B cell (primary cell): ENCODE data around the gene ZWILCH. TPM values are rescaled to one million over a fixed set of nuclear protein-coding genes. Genes with fewer than 3 reads are reported as not detected.

ENCODE experiments used
- ATAC-seq: fragments of 200-7000 bp; cut with Tn5 transposase; one replicate; pipeline ENCODE4 v1.10.0; 2021; ENCODE audit warnings: low read depth, mild to moderate bottlenecking, moderate number of reproducible peaks, moderate library complexity
- CTCF ChIA-PET: fragments of 350-600 bp; sonication (Branson Sonifier 250); formaldehyde crosslinking; loops from one replicate; lab custom pipeline; 2021; ENCODE audit warnings: antibody characterized with exemption, inconsistent platforms; lab: Charles Lee
- POLR2A ChIA-PET: fragments of 350-600 bp; sonication (Branson Sonifier 250); formaldehyde crosslinking; loops from one replicate; lab custom pipeline; 2021; ENCODE audit warnings: antibody characterized with exemption; lab: Charles Lee
- DNase-seq: peaks from one replicate; pipeline ENCODE4 v3.0.0; 2013
- H2AFZ ChIP-seq: 2 replicates; pipeline ENCODE4 v1.6.1; 2012; ENCODE audit warnings: mild to moderate bottlenecking, low read depth, low read length; ENCODE audit not compliant: insufficient read depth, poor library complexity, severe bottlenecking
- H3K27ac ChIP-seq, 2 donors: 1 replicate in 1 of 2; 2 replicates in 1 of 2; pipeline ENCODE4 v1.5.1; 2012 to 2013; ENCODE audit warnings: low read length in 2 of 2, mild to moderate bottlenecking in 2 of 2, moderate library complexity in 1 of 2
- H3K27me3 ChIP-seq, 4 experiments: fragments of 200-600 bp in 1 of 4; sonication (generic) in 1 of 4; replicated peaks in 1 of 4; 1 replicate in 2 of 4; 2 replicates in 2 of 4; pipeline versions ENCODE4 v1.6.1 to v1.7.0; 2013 to 2016; ENCODE audit warnings: low read length in 3 of 4, mild to moderate bottlenecking in 2 of 4, mixed read lengths in 1 of 4, moderate library complexity in 1 of 4; ENCODE audit not compliant: insufficient read depth in 4 of 4, control insufficient read depth in 3 of 4; ENCODE audit errors: control extremely low read depth in 1 of 4
- H3K36me3 ChIP-seq, 2 experiments: replicated peaks in 1 of 2; 1 replicate in 1 of 2; 2 replicates in 1 of 2; pipeline versions ENCODE4 v1.6.1 to v1.7.1; 2013; ENCODE audit warnings: low read length in 1 of 2; ENCODE audit not compliant: insufficient read depth in 2 of 2, control insufficient read depth in 1 of 2; ENCODE audit errors: control extremely low read depth in 1 of 2, extremely low read depth in 1 of 2
- H3K4me1 ChIP-seq, 2 donors: fragments of 200-600 bp in 1 of 2; sonication (generic) in 1 of 2; 1 replicate in 1 of 2; 2 replicates in 1 of 2; pipeline versions ENCODE4 v1.5.1 to v1.6.1; 2013 to 2017; ENCODE audit warnings: low read length in 2 of 2; ENCODE audit not compliant: control insufficient read depth in 2 of 2, insufficient read depth in 2 of 2
- H3K4me2 ChIP-seq: replicated peaks from 2 replicates; pipeline ENCODE3; 2012; ENCODE audit warnings: mild to moderate bottlenecking, low read depth, low read length; ENCODE audit not compliant: poor library complexity, severe bottlenecking
- H3K4me3 ChIP-seq, 5 experiments: fragments of 200-600 bp in 1 of 5; sonication (generic) in 1 of 5; 1 replicate in 3 of 5; 2 replicates in 2 of 5; pipeline versions ENCODE4 v1.5.1 to v1.7.0; 2011 to 2016; ENCODE audit warnings: low read length in 4 of 5, mild to moderate bottlenecking in 4 of 5, low read depth in 2 of 5, control low read depth in 1 of 5, moderate library complexity in 1 of 5; ENCODE audit not compliant: insufficient read depth in 1 of 5; ENCODE audit errors: control extremely low read depth in 1 of 5, extremely low read depth in 1 of 5
- H3K79me2 ChIP-seq: fragments of 200-600 bp; sonication (generic); one replicate; pipeline ENCODE4 v1.6.0; 2016; ENCODE audit warnings: low read length; ENCODE audit not compliant: control insufficient read depth, insufficient read depth
- H3K9ac ChIP-seq: fragments of 200-600 bp; sonication (generic); 2 replicates; pipeline ENCODE4 v1.6.1; 2017; ENCODE audit warnings: mild to moderate bottlenecking, low read length, moderate library complexity
- H3K9me3 ChIP-seq, 3 donors: one replicate each; pipeline versions ENCODE4 v1.6.1 to v1.7.1; 2013; ENCODE audit warnings: low read length in 2 of 3; ENCODE audit not compliant: control insufficient read depth in 2 of 3, insufficient read depth in 1 of 3; ENCODE audit errors: control extremely low read depth in 1 of 3
- H4K20me1 ChIP-seq: 2 replicates; pipeline ENCODE4 v1.6.0; 2012; ENCODE audit warnings: mild to moderate bottlenecking, low read length; ENCODE audit not compliant: insufficient read depth, control insufficient read depth, poor library complexity, severe bottlenecking
- H3K27ac Mint-ChIP-seq: one replicate; pipeline ENCODE4 v1.8.0; 2021; ENCODE audit warnings: mixed read lengths
- H3K27me3 Mint-ChIP-seq: one replicate; pipeline ENCODE4 v1.8.0; 2021; ENCODE audit warnings: mixed read lengths
- H3K4me1 Mint-ChIP-seq: one replicate; pipeline ENCODE4 v1.8.0; 2021; ENCODE audit warnings: mixed read lengths
- H3K4me3 Mint-ChIP-seq: one replicate; pipeline ENCODE4 v1.8.0; 2021; ENCODE audit warnings: mixed read lengths
- H3K9me3 Mint-ChIP-seq: one replicate; pipeline ENCODE4 v1.8.0; 2022; ENCODE audit warnings: mixed read lengths; ENCODE audit not compliant: insufficient read depth
- EZH2 ChIP-seq: IDR thresholded peaks from 2 replicates; pipeline ENCODE4 v1.6.1; 2012; ENCODE audit warnings: borderline replicate concordance, low read depth, mild to moderate bottlenecking, moderate library complexity, low read length; ENCODE audit not compliant: insufficient read depth, poor library complexity, severe bottlenecking
- WGBS: methylation state at CpG from one replicate; pipeline ENCODE4 v1.1.5; 2013; ENCODE audit warnings: missing lambda C conversion rate; ENCODE audit not compliant: insufficient coverage; 5-methylcytosine and 5-hydroxymethylcytosine counted together
- intact Hi-C: fragments of 100-400 bp; cut with micrococcal nuclease; formaldehyde crosslinking; loops from one replicate; pipeline ENCODE4 v1.10.0; 2022
- polyA plus RNA-seq: library from polyadenylated mRNA; depleted of rRNA; stranded (reverse); fragments of >200 nt; gene quantifications from 2 replicates; pipeline ENCODE4 v1.2.3, GENCODE V29; 2012
- total RNA-seq, 2 donors: library from RNA; stranded (reverse); fragments of 120-200 nt in 1 of 2; gene quantifications; 1 replicate in 1 of 2; 2 replicates in 1 of 2; pipeline versions ENCODE4 v1.2.3 to v1.2.4, GENCODE V29; 2013 to 2022
- TF ChIP-seq, protein P1 (sequence below): fragments of 200-600 bp; IDR thresholded peaks from one replicate; pipeline ENCODE4 v1.8.0; 2022; ENCODE audit warnings: antibody characterized with exemption, mild to moderate bottlenecking

ZWILCH gene
- total and polyA plus RNA-seq, 2 donors (not counting 1 experiment from before 2014, with no cell fraction given) = 2.8 to 11.3 TPM

DNA sequence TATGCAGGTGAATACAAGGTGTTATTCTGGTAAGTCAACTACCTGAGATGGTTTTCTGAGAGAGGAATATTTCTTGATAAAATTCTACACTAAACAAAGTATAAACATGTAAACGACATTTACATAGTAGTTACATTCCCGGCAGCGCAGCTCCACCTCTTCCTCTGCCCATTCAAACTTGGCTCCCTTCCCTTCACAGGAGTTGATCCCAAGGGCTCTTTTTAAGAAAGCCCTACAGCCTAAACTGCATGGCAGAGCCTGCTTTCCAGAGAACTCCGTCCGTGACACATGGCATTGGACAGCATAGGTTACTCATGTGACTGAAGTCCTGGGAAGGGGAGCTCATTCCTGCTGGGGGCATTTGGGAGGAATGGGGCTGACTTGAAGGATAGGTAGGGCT lies 82.6 kb downstream of the ZWILCH start:
- POLR2A ChIA-PET = interaction anchor here (0.6 kb wide), 1 partner anchor 83 kb away, joined by 6 read pairs; the partner anchor contains the start of gene RPL4
- CTCF ChIA-PET = no interaction called here
- Mint-ChIP-seq H3K27ac (no peak overlapping the region), H3K4me1 (no peaks in the 10 kb centered on the region), H3K27me3 (peaks cover 16% of the 10 kb centered on the region), H3K4me3 (no peak overlapping the region), H3K9me3 (no peaks in the 10 kb centered on the region)
- H3K4me3 ChIP-seq = no peak overlapping the region
- no peak for DNase-seq
- H3K27me3 ChIP-seq = peaks cover 0 to 19% (median 6%) of the 10 kb centered on the region in 4 experiments
- H3K27ac ChIP-seq = no peak overlapping the region
- H2AFZ ChIP-seq = no peak overlapping the region
- no peaks in the 10 kb centered on the region for H4K20me1 ChIP-seq
- no peaks in the 10 kb centered on the region for H3K36me3 ChIP-seq
- no peak overlapping the region for H3K4me2 ChIP-seq
- H3K79me2 ChIP-seq = no peaks in the 10 kb centered on the region
- H3K9me3 ChIP-seq = peaks cover 0 to 8% (median 0%) of the 10 kb centered on the region in 3 donors
- 92% methylated on average over 4 of the region's 5 CpGs for WGBS
- H3K4me1 ChIP-seq = no peaks in the 10 kb centered on the region
- TF ChIP-seq EZH2 = no peak
- TF ChIP-seq, protein P1, sequence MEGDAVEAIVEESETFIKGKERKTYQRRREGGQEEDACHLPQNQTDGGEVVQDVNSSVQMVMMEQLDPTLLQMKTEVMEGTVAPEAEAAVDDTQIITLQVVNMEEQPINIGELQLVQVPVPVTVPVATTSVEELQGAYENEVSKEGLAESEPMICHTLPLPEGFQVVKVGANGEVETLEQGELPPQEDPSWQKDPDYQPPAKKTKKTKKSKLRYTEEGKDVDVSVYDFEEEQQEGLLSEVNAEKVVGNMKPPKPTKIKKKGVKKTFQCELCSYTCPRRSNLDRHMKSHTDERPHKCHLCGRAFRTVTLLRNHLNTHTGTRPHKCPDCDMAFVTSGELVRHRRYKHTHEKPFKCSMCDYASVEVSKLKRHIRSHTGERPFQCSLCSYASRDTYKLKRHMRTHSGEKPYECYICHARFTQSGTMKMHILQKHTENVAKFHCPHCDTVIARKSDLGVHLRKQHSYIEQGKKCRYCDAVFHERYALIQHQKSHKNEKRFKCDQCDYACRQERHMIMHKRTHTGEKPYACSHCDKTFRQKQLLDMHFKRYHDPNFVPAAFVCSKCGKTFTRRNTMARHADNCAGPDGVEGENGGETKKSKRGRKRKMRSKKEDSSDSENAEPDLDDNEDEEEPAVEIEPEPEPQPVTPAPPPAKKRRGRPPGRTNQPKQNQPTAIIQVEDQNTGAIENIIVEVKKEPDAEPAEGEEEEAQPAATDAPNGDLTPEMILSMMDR = no peak
- intact Hi-C loops = loop anchor here (1.0 kb wide), 1 partner anchor 33 kb away; no protein-coding TSS in a partner anchor
- H3K9ac ChIP-seq = no peak overlapping the region
- ATAC-seq = no peak

DNA sequence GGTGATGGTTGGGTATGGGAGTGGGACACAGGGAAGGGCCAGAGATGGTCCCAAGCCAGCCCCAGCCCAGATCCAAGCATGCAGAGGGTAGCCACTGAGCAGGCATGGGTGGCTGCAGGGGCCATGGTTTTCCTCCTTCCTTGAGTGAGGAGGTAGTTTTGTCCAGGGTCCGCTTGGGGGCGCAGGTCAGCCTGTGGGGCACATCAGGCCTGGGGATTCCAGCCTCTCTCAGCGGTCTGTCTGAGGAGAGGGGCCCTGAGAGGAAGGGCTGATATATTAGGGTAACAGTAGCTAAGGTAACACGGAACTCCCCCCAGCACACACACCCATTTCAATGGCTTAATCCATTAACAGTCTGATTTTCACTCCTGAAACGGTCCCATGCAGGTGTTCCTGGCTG lies 83.4 kb downstream of the ZWILCH start:
- TF ChIP-seq, protein P1 = no peak
- no peak for TF ChIP-seq EZH2
- peaks cover 0 to 19% (median 6%) of the 10 kb centered on the region in 4 experiments for H3K27me3 ChIP-seq
- no peaks in the 10 kb centered on the region for H3K36me3 ChIP-seq
- no peaks in the 10 kb centered on the region for H3K4me1 ChIP-seq
- H4K20me1 ChIP-seq = no peaks in the 10 kb centered on the region
- no peak overlapping the region for H3K4me3 Mint-ChIP-seq
- ChIA-PET CTCF (no interaction called here), POLR2A (no interaction called here)
- peaks cover 0 to 8% (median 0%) of the 10 kb centered on the region in 3 donors for H3K9me3 ChIP-seq
- intact Hi-C loops = loop anchor here (1.0 kb wide), 1 partner anchor 32 kb away; no protein-coding TSS in a partner anchor
- H3K4me2 ChIP-seq = no peak overlapping the region
- H3K9me3 Mint-ChIP-seq = no peaks in the 10 kb centered on the region
- H3K27ac Mint-ChIP-seq = no peak overlapping the region
- H3K79me2 ChIP-seq = no peaks in the 10 kb centered on the region
- H3K4me1 Mint-ChIP-seq = no peaks in the 10 kb centered on the region
- 86% methylated on average over 1 of the region's 5 CpGs for whole genome bisulfite sequencing
- ATAC-seq = no peak
- no peak overlapping the region for H3K9ac ChIP-seq
- no peak for DNase-seq
- peaks cover 16% of the 10 kb centered on the region for H3K27me3 Mint-ChIP-seq
- H3K4me3 ChIP-seq = no peak overlapping the region
- H2AFZ ChIP-seq = no peak overlapping the region
- H3K27ac ChIP-seq = no peak overlapping the region
